Anterior cingulate cortex (tissue), 58 donors: ENCODE results near the gene DGKI.

Experiments
- DNase-seq, 58 donors: peaks; one replicate each; lab custom pipeline; 2025; lab: John Stamatoyannopoulos, UW

Gene DGKI

GRCh38 chr7:137342265-137342664, 504.5 kb downstream of the DGKI start:
- DNase-seq: no peak

GRCh38 chr7:137337902-137338301, 508.9 kb downstream of the DGKI start:
- DNase-seq: no peak

- DNase-seq: no peak
Observed at GRCh38 chr7:137335814-137336213, 511.0 kb downstream of the DGKI start.

- DNase-seq: no peak
Observed at GRCh38 chr7:137331378-137331777, 515.4 kb downstream of the DGKI start.
